SH-SY5Y (cell line): ENCODE measurements around the gene HCFC1R1.

Experiments used
- GATA2 ChIP-seq: IDR thresholded peaks from 2 replicates; pipeline ENCODE4 v1.6.1; 2011; ENCODE audit warnings: mild to moderate bottlenecking, low read depth, low read length
- GATA3 ChIP-seq: IDR thresholded peaks from 2 replicates; pipeline ENCODE4 v1.6.1; 2011; ENCODE audit warnings: low read depth, mild to moderate bottlenecking, low read length, moderate library complexity

- TF ChIP-seq GATA2 (no peak), GATA3 (no peak)
Measured at GRCh38 chr16:3032624-3033023, 8.9 kb upstream of the HCFC1R1 start.
